Dedifferentiated amniotic fluid mesenchymal stem cell (primary cell): ENCODE results near the gene SH3PXD2B.
"Not testable (repeated sequence)": the region's sequence is repeated elsewhere in the genome, so short reads cannot be mapped to it uniquely, and the experiment has no call there.

Source experiments
- DNase-seq: peaks from one replicate; pipeline ENCODE4 v3.0.0-alpha.2; 2016; ENCODE audit errors: extremely low spot score

The SH3PXD2B gene

GRCh38 chr5:172302047-172302710, 152.1 kb downstream of the SH3PXD2B start:
- no peak for DNase-seq

- peak; percentile 40 for DNase-seq
These were observed 154.3 kb downstream of the SH3PXD2B start for GRCh38 chr5:172299916-172300439.

- no peak for DNase-seq
These were observed 159.5 kb downstream of the SH3PXD2B start for GRCh38 chr5:172294831-172295230.

- DNase-seq: no peak
These were observed 160.5 kb downstream of the SH3PXD2B start for GRCh38 chr5:172293745-172294342.

- peak; percentile 84 for DNase-seq
These were observed 161.1 kb downstream of the SH3PXD2B start for GRCh38 chr5:172293054-172293744.

GRCh38 chr5:172291837-172292236, 162.5 kb downstream of the SH3PXD2B start:
- not testable (repeated sequence) for DNase-seq

- DNase-seq: no peak
These were observed 165.9 kb downstream of the SH3PXD2B start for GRCh38 chr5:172288465-172288864.

GRCh38 chr5:172287140-172287539, 167.2 kb downstream of the SH3PXD2B start:
- DNase-seq: not testable (repeated sequence)

- DNase-seq: no peak
These were observed 168.8 kb downstream of the SH3PXD2B start for GRCh38 chr5:172285226-172286143.

GRCh38 chr5:172284611-172284980, 169.7 kb downstream of the SH3PXD2B start:
- DNase-seq: peak; percentile 31

- peak; percentile 80 for DNase-seq
These were observed 170.3 kb downstream of the SH3PXD2B start for GRCh38 chr5:172283862-172284610.

- peak; percentile 67 for DNase-seq
These were observed 171.1 kb downstream of the SH3PXD2B start, which contains the start of gene UBTD2 for GRCh38 chr5:172283020-172283861. Gene UBTD2, minus strand, starts transcription at chr5:172283764. Its CDS starts 99 bp downstream, at chr5:172283665.

- DNase-seq: no peak
These were observed 171.9 kb downstream of the SH3PXD2B start for GRCh38 chr5:172282272-172283019.

- DNase-seq: no peak
These were observed 173.0 kb downstream of the SH3PXD2B start for GRCh38 chr5:172281346-172281745.

GRCh38 chr5:172280929-172281328, 173.4 kb downstream of the SH3PXD2B start:
- peak; percentile 88 for DNase-seq

- DNase-seq: no peak
These were observed 174.0 kb downstream of the SH3PXD2B start for GRCh38 chr5:172280317-172280716.

GRCh38 chr5:172278356-172278755, 176.0 kb downstream of the SH3PXD2B start:
- DNase-seq: no peak

GRCh38 chr5:172276214-172276613, 178.1 kb downstream of the SH3PXD2B start:
- DNase-seq: no peak
